H9 (cell line): Measurements from ENCODE around the gene ME3. TPM values are rescaled to one million over a fixed set of nuclear protein-coding genes. Genes with fewer than 3 reads are reported as not detected.

Experiments
- DNase-seq: peaks from one replicate; pipeline ENCODE4 v3.0.0-alpha.2; 2017
- H2AFZ ChIP-seq: one replicate; pipeline ENCODE4 v1.6.1; 2013; ENCODE audit warnings: mild to moderate bottlenecking, low read length, control low read depth, moderate library complexity
- H2AK5ac ChIP-seq: 2 replicates; pipeline ENCODE4 v1.6.1; 2013; ENCODE audit warnings: low read length, control low read depth, mixed read lengths; ENCODE audit not compliant: insufficient read length
- H2BK120ac ChIP-seq: one replicate; pipeline ENCODE4 v1.6.1; 2013; ENCODE audit warnings: low read depth, mild to moderate bottlenecking, low read length, control low read depth, inconsistent platforms; ENCODE audit not compliant: poor library complexity, severe bottlenecking
- H2BK12ac ChIP-seq: 2 replicates; pipeline ENCODE4 v1.6.1; 2013; ENCODE audit warnings: low read length, control low read depth, mixed read lengths, low read depth; ENCODE audit not compliant: insufficient read length
- H2BK15ac ChIP-seq: 2 replicates; pipeline ENCODE4 v1.6.1; 2013; ENCODE audit warnings: low read depth, low read length, control low read depth
- H2BK20ac ChIP-seq: one replicate; pipeline ENCODE4 v1.6.1; 2013; ENCODE audit warnings: low read depth, mild to moderate bottlenecking, low read length, control low read depth, inconsistent platforms; ENCODE audit not compliant: poor library complexity, severe bottlenecking
- H2BK5ac ChIP-seq: 2 replicates; pipeline ENCODE4 v1.6.1; 2013; ENCODE audit warnings: low read length, control low read depth, mixed read lengths; ENCODE audit not compliant: insufficient read length
- H3K14ac ChIP-seq: 2 replicates; pipeline ENCODE4 v1.6.1; 2013; ENCODE audit warnings: low read length, control low read depth; ENCODE audit not compliant: insufficient read depth
- H3K18ac ChIP-seq: 2 replicates; pipeline ENCODE4 v1.6.1; 2013; ENCODE audit warnings: low read depth, mild to moderate bottlenecking, mixed read lengths, low read length, control low read depth; ENCODE audit not compliant: insufficient read length
- H3K23ac ChIP-seq: 2 replicates; pipeline ENCODE4 v1.6.1; 2013; ENCODE audit warnings: low read length, control low read depth, mixed read lengths, low read depth; ENCODE audit not compliant: insufficient read length
- H3K23me2 ChIP-seq: 2 replicates; pipeline ENCODE4 v1.6.1; 2013; ENCODE audit warnings: low read depth, mild to moderate bottlenecking, mixed read lengths, low read length, control low read depth; ENCODE audit not compliant: insufficient read length, poor library complexity, severe bottlenecking
- H3K27ac ChIP-seq: 2 replicates; pipeline ENCODE4 v1.5.1; 2013; ENCODE audit warnings: low read length, control low read depth, mixed read lengths, low read depth; ENCODE audit not compliant: insufficient read length
- H3K27me3 ChIP-seq: 2 replicates; pipeline ENCODE4 v1.6.1; 2013; ENCODE audit warnings: low read length, control low read depth, inconsistent platforms; ENCODE audit not compliant: insufficient read depth
- H3K4ac ChIP-seq: 2 replicates; pipeline ENCODE4 v1.6.1; 2013; ENCODE audit warnings: low read depth, mild to moderate bottlenecking, control low read depth, inconsistent platforms, low read length, moderate library complexity
- H3K4me1 ChIP-seq: 2 replicates; pipeline ENCODE4 v1.6.1; 2013; ENCODE audit warnings: low read length, control low read depth, inconsistent platforms; ENCODE audit not compliant: insufficient read depth
- H3K4me2 ChIP-seq: 2 replicates; pipeline ENCODE4 v1.6.1; 2013; ENCODE audit warnings: low read length, control low read depth, mixed read lengths; ENCODE audit not compliant: insufficient read length, insufficient read depth
- H3K56ac ChIP-seq: 2 replicates; pipeline ENCODE4 v1.6.1; 2013; ENCODE audit warnings: low read depth, mild to moderate bottlenecking, mixed read lengths, low read length, control low read depth; ENCODE audit not compliant: insufficient read length
- H3K79me1 ChIP-seq: 2 replicates; pipeline ENCODE4 v1.6.1; 2013; ENCODE audit warnings: low read depth, mild to moderate bottlenecking, moderate library complexity, low read length, control low read depth, inconsistent platforms; ENCODE audit not compliant: insufficient read depth, poor library complexity, severe bottlenecking
- H3K79me2 ChIP-seq: 2 replicates; pipeline ENCODE4 v1.6.1; 2013; ENCODE audit warnings: low read length, control low read depth, inconsistent platforms; ENCODE audit not compliant: insufficient read depth
- H3K9ac ChIP-seq: 2 replicates; pipeline ENCODE4 v1.6.1; 2013; ENCODE audit warnings: low read length, control low read depth, mixed read lengths; ENCODE audit not compliant: insufficient read length; ENCODE audit errors: extremely low read depth
- H3K9me3 ChIP-seq: one replicate; pipeline ENCODE4 v1.6.1; 2013; ENCODE audit warnings: low read depth, low read length, inconsistent platforms; ENCODE audit not compliant: control insufficient read depth
- H3T11ph ChIP-seq: one replicate; pipeline ENCODE4 v1.6.1; 2013; ENCODE audit warnings: mild to moderate bottlenecking, low read length, control low read depth, inconsistent platforms
- H4K20me1 ChIP-seq: one replicate; pipeline ENCODE4 v1.6.1; 2013; ENCODE audit not compliant: control insufficient read depth, insufficient read length, insufficient read depth
- H4K5ac ChIP-seq: 2 replicates; pipeline ENCODE4 v1.6.1; 2013; ENCODE audit warnings: low read depth, mild to moderate bottlenecking, mixed read lengths, low read length, control low read depth; ENCODE audit not compliant: insufficient read length
- H4K8ac ChIP-seq: replicated peaks from 2 replicates; pipeline ENCODE4 v1.6.1; 2013; ENCODE audit warnings: low read length, control low read depth, mixed read lengths, low read depth; ENCODE audit not compliant: insufficient read length
- H4K91ac ChIP-seq: 2 replicates; pipeline ENCODE4 v1.6.1; 2013; ENCODE audit warnings: low read depth, mild to moderate bottlenecking, moderate library complexity, mixed read lengths, low read length, control low read depth; ENCODE audit not compliant: insufficient read length
- H3K27ac Mint-ChIP-seq, 3 experiments: 2 replicates in 2 of 3; 3 replicates in 1 of 3; pipeline ENCODE4 v1.8.0; 2020 to 2021; ENCODE audit warnings: mixed read lengths in 3 of 3, mild to moderate bottlenecking in 1 of 3, moderate library complexity in 1 of 3
- H3K27me3 Mint-ChIP-seq: 2 replicates; pipeline ENCODE4 v1.8.0; 2021; ENCODE audit warnings: low read depth, mild to moderate bottlenecking, moderate library complexity, mixed read lengths
- H3K36me3 Mint-ChIP-seq, 3 experiments: 2 replicates in 2 of 3; 3 replicates in 1 of 3; pipeline ENCODE4 v1.8.0; 2020 to 2021; ENCODE audit warnings: low read depth in 3 of 3, mixed read lengths in 3 of 3; ENCODE audit not compliant: insufficient read depth in 1 of 3
- H3K4me1 Mint-ChIP-seq, 2 experiments: 2 replicates each; pipeline ENCODE4 v1.8.0; 2020; ENCODE audit warnings: mixed read lengths in 2 of 2
- H3K4me3 Mint-ChIP-seq, 2 experiments: 2 replicates in 1 of 2; 3 replicates in 1 of 2; pipeline ENCODE4 v1.8.0; 2020 to 2021; ENCODE audit warnings: mild to moderate bottlenecking in 2 of 2, mixed read lengths in 2 of 2, moderate library complexity in 1 of 2
- H3K9me3 Mint-ChIP-seq, 2 experiments: 2 replicates in 1 of 2; 3 replicates in 1 of 2; pipeline ENCODE4 v1.8.0; 2020; ENCODE audit warnings: mild to moderate bottlenecking in 2 of 2, mixed read lengths in 2 of 2, moderate library complexity in 1 of 2
- CTCF ChIP-seq: fragments of 200-600 bp; sonication (generic); conservative IDR thresholded peaks from 3 replicates; pipeline ENCODE4 v1.8.0; 2021; ENCODE audit warnings: antibody characterized with exemption, mild to moderate bottlenecking
- WGBS: extraction: QIAGEN DNeasy Blood & Tissue Kit; methylation state at CpG from one replicate; pipeline ENCODE4 v1.1.7; 2013; ENCODE audit warnings: missing lambda C conversion rate, low lambda C conversion rate, mixed read lengths; ENCODE audit not compliant: insufficient read length; ENCODE audit errors: extremely low coverage; 5-methylcytosine and 5-hydroxymethylcytosine counted together
- total RNA-seq: library from RNA; stranded (reverse); gene quantifications from 2 replicates; pipeline ENCODE4 v1.2.1, GENCODE V29; 2021

ME3 gene
- total RNA-seq, 1 experiment from 2014 or later: 2.8 TPM

GRCh38 chr11:86575208-86575855 is 97.1 kb downstream of the ME3 start:
- Histone ChIP-seq H3K4me1 (no peaks in the 10 kb centered on the region), H3K23me2 (no peaks in the 10 kb centered on the region), H3K56ac (no peak overlapping the region), H2BK15ac (no peak overlapping the region), H3K79me1 (no peaks in the 10 kb centered on the region), H2AFZ (no peak overlapping the region), H4K20me1 (no peaks in the 10 kb centered on the region), H3K9ac (no peak overlapping the region), H3K14ac (no peak overlapping the region), H2AK5ac (no peak overlapping the region), H3T11ph (no peak overlapping the region), H3K4me2 (no peak overlapping the region), H2BK120ac (no peak overlapping the region), H3K18ac (no peak overlapping the region), H4K91ac (no peak overlapping the region), H3K4ac (no peak overlapping the region), H2BK20ac (no peak overlapping the region), H3K23ac (no peak overlapping the region), H4K8ac (no peak overlapping the region), H4K5ac (no peak overlapping the region), H2BK5ac (no peak overlapping the region), H2BK12ac (no peak overlapping the region), H3K79me2 (no peaks in the 10 kb centered on the region), H3K9me3 (no peaks in the 10 kb centered on the region), H3K27me3 (no peaks in the 10 kb centered on the region), H3K27ac (no peak overlapping the region)
- Mint-ChIP-seq H3K4me3 (no peak overlapping the region), H3K36me3 (no peaks in the 10 kb centered on the region), H3K27ac (no peak overlapping the region), H3K9me3 (no peaks in the 10 kb centered on the region), H3K4me1 (peaks cover 3 to 11% of the 10 kb centered on the region in 2 experiments), H3K27me3 (peaks cover 2% of the 10 kb centered on the region; the same call in 1 of the 2 replicates)
- TF ChIP-seq CTCF: no peak
- WGBS: no CpG with 5 or more reads among the region's 7 CpGs
- no peak for DNase-seq
